ENCODE results near the gene TAOK3.

Gene TAOK3

GRCh38 chr12:118402251-118402650 lies 29.5 kb upstream of the TAOK3 start:
- Histone ChIP-seq H3K9me3 (replicated peaks; ENCODE audit: insufficient read depth, low read length) (no peaks in the 10 kb centered on the region), H3K4me2 (ENCODE audit: low read depth, low read length) (no peak overlapping the region), H3K9me2 (replicated peaks; ENCODE audit: insufficient read depth, low read length) (no peaks in the 10 kb centered on the region), H3K79me2 (ENCODE audit: low read length) (no peaks in the 10 kb centered on the region), H3K4me1 (ENCODE audit: low read length) (no peaks in the 10 kb centered on the region), H2AFZ (ENCODE audit: low read length) (no peak overlapping the region), H3F3A (ENCODE audit: insufficient read depth, low read length) (no peaks in the 10 kb centered on the region), H3K27me3 (replicated peaks; ENCODE audit: insufficient read depth, low read length) (no peaks in the 10 kb centered on the region), H4K20me1 (ENCODE audit: insufficient read depth, low read length) (no peaks in the 10 kb centered on the region), H3K9ac (ENCODE audit: low read length) (no peak overlapping the region), H3K4me3 (ENCODE audit: low read length) (no peak overlapping the region), H3K36me3 (replicated peaks; ENCODE audit: insufficient read depth, low read length) (no peaks in the 10 kb centered on the region), H3K27ac (ENCODE audit: low read length) (no peak overlapping the region)
- TF ChIP-seq CTCF (IDR thresholded peaks at IDR 0.05; ENCODE audit: low read length) = no peak
- no peak for TF ChIP-seq EZH2 (optimal IDR thresholded peaks at IDR 0.05; ENCODE audit: low read depth, low read length)
- no peak for TF ChIP-seq EZH2phosphoT487 (IDR thresholded peaks at IDR 0.05; ENCODE audit: low read length)
- no peak for DNase-seq

DNA sequence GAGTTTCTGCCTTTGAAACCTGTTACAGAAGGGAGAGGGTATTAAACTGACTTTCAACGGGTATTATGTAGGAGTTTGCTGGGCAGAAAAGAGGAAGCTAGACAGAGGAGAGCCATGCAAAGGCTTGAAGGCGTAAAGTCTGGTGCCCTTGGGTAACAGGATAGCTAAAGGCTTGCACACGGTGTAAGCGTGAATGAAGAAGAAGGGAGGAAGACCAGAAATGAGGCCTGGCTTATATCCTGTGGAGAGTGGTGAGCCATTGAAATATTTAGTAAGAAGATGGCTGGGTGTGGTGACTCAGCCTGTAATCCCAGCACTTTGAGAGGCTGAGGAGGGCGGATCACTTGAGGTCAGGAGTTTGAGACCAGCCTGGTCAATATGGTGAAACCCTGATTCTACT lies 26.2 kb upstream of the TAOK3 start:
- TF ChIP-seq EZH2 (optimal IDR thresholded peaks at IDR 0.05; ENCODE audit: low read depth, low read length) = no peak
- TF ChIP-seq CTCF (IDR thresholded peaks at IDR 0.05; ENCODE audit: low read length) = no peak
- no peak for TF ChIP-seq EZH2phosphoT487 (IDR thresholded peaks at IDR 0.05; ENCODE audit: low read length)
- H3K4me3 ChIP-seq (ENCODE audit: low read length) = no peak overlapping the region
- no peaks in the 10 kb centered on the region for H3K4me1 ChIP-seq (ENCODE audit: low read length)
- H3K9me2 ChIP-seq (replicated peaks; ENCODE audit: insufficient read depth, low read length) = no peaks in the 10 kb centered on the region
- no peaks in the 10 kb centered on the region for H3K79me2 ChIP-seq (ENCODE audit: low read length)
- H3K27me3 ChIP-seq (replicated peaks; ENCODE audit: insufficient read depth, low read length) = no peaks in the 10 kb centered on the region
- no peaks in the 10 kb centered on the region for H3K9me3 ChIP-seq (replicated peaks; ENCODE audit: insufficient read depth, low read length)
- no peak overlapping the region for H3K27ac ChIP-seq (ENCODE audit: low read length)
- H4K20me1 ChIP-seq (ENCODE audit: insufficient read depth, low read length) = no peaks in the 10 kb centered on the region
- no peak overlapping the region for H2AFZ ChIP-seq (ENCODE audit: low read length)
- H3F3A ChIP-seq (ENCODE audit: insufficient read depth, low read length) = no peaks in the 10 kb centered on the region
- DNase-seq = no peak
- H3K9ac ChIP-seq (ENCODE audit: low read length) = no peak overlapping the region
- no peaks in the 10 kb centered on the region for H3K36me3 ChIP-seq (replicated peaks; ENCODE audit: insufficient read depth, low read length)
- H3K4me2 ChIP-seq (ENCODE audit: low read depth, low read length) = no peak overlapping the region

DNA sequence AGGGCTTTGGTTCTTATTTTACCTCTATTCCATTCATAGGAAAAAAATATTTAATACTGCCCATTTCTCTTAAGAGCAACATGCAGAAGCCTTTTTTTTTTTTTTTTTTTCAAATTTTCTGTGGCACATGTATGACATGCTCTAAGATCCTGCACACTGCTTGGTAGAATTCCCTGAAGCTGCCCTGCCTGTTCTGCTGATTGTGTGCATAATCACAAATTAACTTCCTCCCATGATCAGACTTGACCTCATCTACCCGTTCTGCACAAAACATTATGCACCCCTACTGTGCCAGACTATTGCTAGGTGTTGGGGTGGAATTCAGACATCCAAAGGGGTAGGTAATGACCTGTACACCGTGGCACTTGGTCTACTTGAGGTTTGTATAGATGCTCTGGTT lies 25.8 kb upstream of the TAOK3 start:
- TF ChIP-seq CTCF (IDR thresholded peaks at IDR 0.05; ENCODE audit: low read length) (no peak), EZH2 (optimal IDR thresholded peaks at IDR 0.05; ENCODE audit: low read depth, low read length) (no peak), EZH2phosphoT487 (IDR thresholded peaks at IDR 0.05; ENCODE audit: low read length) (no peak)
- Histone ChIP-seq H3K79me2 (ENCODE audit: low read length) (no peaks in the 10 kb centered on the region), H3K9me2 (replicated peaks; ENCODE audit: insufficient read depth, low read length) (no peaks in the 10 kb centered on the region), H3K27me3 (replicated peaks; ENCODE audit: insufficient read depth, low read length) (no peaks in the 10 kb centered on the region), H4K20me1 (ENCODE audit: insufficient read depth, low read length) (no peaks in the 10 kb centered on the region), H3F3A (ENCODE audit: insufficient read depth, low read length) (no peaks in the 10 kb centered on the region), H3K4me3 (ENCODE audit: low read length) (no peak overlapping the region), H3K9me3 (replicated peaks; ENCODE audit: insufficient read depth, low read length) (no peaks in the 10 kb centered on the region), H3K36me3 (replicated peaks; ENCODE audit: insufficient read depth, low read length) (no peaks in the 10 kb centered on the region), H3K4me2 (ENCODE audit: low read depth, low read length) (no peak overlapping the region), H2AFZ (ENCODE audit: low read length) (no peak overlapping the region), H3K4me1 (ENCODE audit: low read length) (no peaks in the 10 kb centered on the region), H3K9ac (ENCODE audit: low read length) (no peak overlapping the region), H3K27ac (ENCODE audit: low read length) (no peak overlapping the region)
- no peak for DNase-seq
